ENCODE data around the gene HEBP2.

Gene HEBP2

GRCh38 chr6:138454981-138455706 lies 51.1 kb downstream of the HEBP2 start:
- TF ChIP-seq CTCF (IDR thresholded peaks at IDR 0.05), result no peak
- Histone ChIP-seq H3K27ac (no peak overlapping the region), H3K4me3 (no peak overlapping the region)
- no peak for DNase-seq (ENCODE audit: low spot score)

- no peak for TF ChIP-seq CTCF (IDR thresholded peaks at IDR 0.05)
- H3K4me3 ChIP-seq, result no peak overlapping the region
- H3K27ac ChIP-seq, result no peak overlapping the region
- no peak for DNase-seq (ENCODE audit: low spot score)
Observed at GRCh38 chr6:138455746-138456400, 51.9 kb downstream of the HEBP2 start.

- no peak overlapping the region for H3K27ac ChIP-seq
- no peak for TF ChIP-seq CTCF (IDR thresholded peaks at IDR 0.05)
- no peak for DNase-seq (ENCODE audit: low spot score)
- H3K4me3 ChIP-seq, result no peak overlapping the region
Observed at GRCh38 chr6:138456401-138456790, 52.4 kb downstream of the HEBP2 start.

GRCh38 chr6:138461647-138462046 lies 57.6 kb downstream of the HEBP2 start:
- no peak for TF ChIP-seq CTCF (IDR thresholded peaks at IDR 0.05)
- no peak overlapping the region for H3K4me3 ChIP-seq

GRCh38 chr6:138464085-138464484 lies 60.1 kb downstream of the HEBP2 start:
- no peak for TF ChIP-seq CTCF (IDR thresholded peaks at IDR 0.05)
- no peak for DNase-seq (ENCODE audit: low spot score)
- Histone ChIP-seq H3K27ac (no peak overlapping the region), H3K4me3 (no peak overlapping the region)

More at GRCh38 chr6:138461647-138462046, 57.6 kb downstream of the HEBP2 start:
- no peak overlapping the region for H3K27ac ChIP-seq
- no peak for DNase-seq (ENCODE audit: low spot score)

GRCh38 chr6:138465007-138465645 lies 61.1 kb downstream of the HEBP2 start:
- TF ChIP-seq CTCF (IDR thresholded peaks at IDR 0.05), result no peak
- no peak overlapping the region for H3K27ac ChIP-seq
- DNase-seq (ENCODE audit: low spot score), result no peak
- H3K4me3 ChIP-seq, result no peak overlapping the region

Data from coronary artery (tissue), 2 donors.